Spleen (tissue), 7 donors: ENCODE measurements around the gene DOCK4.

ENCODE experiments used
- CTCF ChIP-seq, 11 experiments: fragments of 200-600 bp in 7 of 11; fragments of 450-650 bp in 4 of 11; sonication (generic) in 4 of 11; IDR thresholded peaks in 8 of 11; conservative IDR thresholded peaks in 3 of 11; 1 replicate in 7 of 11; 2 replicates in 4 of 11; pipeline versions ENCODE4 v1.4.0 to v1.8.0; 2016 to 2021; ENCODE audit warnings: antibody characterized with exemption in 11 of 11, inconsistent platforms in 4 of 11, mild to moderate bottlenecking in 1 of 11
- POLR2A ChIP-seq, 3 donors: fragments of 450-650 bp; IDR thresholded peaks; one replicate each; pipeline ENCODE4 v1.5.1; 2017; ENCODE audit warnings: antibody characterized with exemption in 3 of 3, mild to moderate bottlenecking in 1 of 3
- POLR2AphosphoS5 ChIP-seq, 3 donors: sonication (generic); formaldehyde crosslinking; IDR thresholded peaks; one replicate each; pipeline ENCODE4 v1.5.1; 2017; ENCODE audit warnings: antibody characterized with exemption in 3 of 3
- donor health status: DM: no; HTN: no; CAD: no; lungs with moderate emphysema.
- donor health status: DM: no; HTN: no; CAD: no.
- donor health status: DM: no; HTN: no; CAD: no.

- TF ChIP-seq POLR2AphosphoS5 (IDR thresholded peaks at IDR 0.05) (no peak), POLR2A (IDR thresholded peaks at IDR 0.05) (no peak), CTCF (IDR thresholded peaks at IDR 0.05 in 8 of 11, conservative IDR thresholded peaks at IDR 0.05 in 3 of 11) (no peak)
Observed at GRCh38 chr7:112105584-112106530, 100.3 kb downstream of the DOCK4 start.
